ENCODE measurements around the gene THOC6.

DNA sequence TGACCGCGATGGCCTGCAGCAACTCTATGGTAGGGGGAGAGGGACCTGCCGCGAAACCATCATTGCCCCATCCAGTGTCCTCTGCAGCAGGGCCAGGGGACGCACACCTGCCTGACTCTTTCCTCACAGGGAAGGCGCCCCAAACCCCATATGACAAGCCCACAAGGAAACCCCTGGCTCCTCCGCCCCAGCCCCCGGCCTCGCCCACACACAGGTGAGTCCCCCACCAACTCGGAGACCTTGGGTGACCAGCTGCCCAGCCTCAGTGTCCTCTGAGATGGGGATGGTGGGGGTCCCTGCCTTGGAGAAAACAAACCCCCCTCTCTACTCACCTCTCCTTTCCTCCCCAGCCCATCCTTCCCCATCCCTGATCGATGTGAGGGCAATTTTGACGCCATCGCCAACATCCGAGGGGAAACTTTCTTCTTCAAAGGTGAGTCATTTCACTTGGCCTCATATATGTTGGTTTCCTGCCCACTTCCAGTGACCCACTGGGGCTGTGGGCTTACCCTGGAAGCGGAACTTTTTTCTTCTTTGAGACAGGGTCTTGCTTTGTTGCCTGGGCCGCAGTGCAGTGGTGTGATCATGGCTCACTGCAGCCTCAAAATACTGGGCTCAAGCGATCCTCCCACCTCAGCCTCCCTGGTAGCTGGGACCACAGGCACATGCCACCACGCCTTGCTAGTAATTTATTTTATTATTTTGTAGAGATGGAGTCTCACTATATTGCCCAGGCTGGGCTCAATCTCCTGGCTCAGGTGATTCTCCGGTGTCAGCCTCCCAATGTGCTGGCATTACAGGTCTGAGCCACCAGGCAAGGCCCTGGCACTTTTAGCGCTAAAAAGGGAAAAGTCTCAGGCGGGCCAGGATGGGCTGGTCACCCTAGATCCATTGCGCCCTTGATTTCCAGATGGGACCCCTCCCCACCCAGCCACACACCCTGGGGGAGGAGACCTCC lies 33.6 kb downstream of the THOC6 start:
- TF ChIP-seq CREB5 (CRISPR knock-in tag; IDR thresholded peaks at IDR 0.05; ENCODE audit: low read depth), result no peak
- no peak for TF ChIP-seq ZNF70 (CRISPR knock-in tag; IDR thresholded peaks at IDR 0.05)
- TF ChIP-seq ZC3H10 (CRISPR knock-in tag; IDR thresholded peaks at IDR 0.05), result no peak
- TF ChIP-seq ZNF565 (CRISPR knock-in tag; conservative IDR thresholded peaks at IDR 0.05; ENCODE audit: low read depth), result no peak
- TF ChIP-seq CSDC2 (CRISPR knock-in tag; IDR thresholded peaks at IDR 0.05), result no peak
- no peak for TF ChIP-seq BACH2 (CRISPR knock-in tag; IDR thresholded peaks at IDR 0.05; ENCODE audit: borderline replicate concordance)
- no peak for TF ChIP-seq ZFP30 (CRISPR knock-in tag; IDR thresholded peaks at IDR 0.05)
- TF ChIP-seq RARB (CRISPR knock-in tag; IDR thresholded peaks at IDR 0.05), result no peak
- no peak for TF ChIP-seq ARNTL (CRISPR knock-in tag; IDR thresholded peaks at IDR 0.05; ENCODE audit: borderline replicate concordance, low read depth)
- TF ChIP-seq ZFP3 (CRISPR knock-in tag; IDR thresholded peaks at IDR 0.05), result no peak
- TF ChIP-seq, protein P1, sequence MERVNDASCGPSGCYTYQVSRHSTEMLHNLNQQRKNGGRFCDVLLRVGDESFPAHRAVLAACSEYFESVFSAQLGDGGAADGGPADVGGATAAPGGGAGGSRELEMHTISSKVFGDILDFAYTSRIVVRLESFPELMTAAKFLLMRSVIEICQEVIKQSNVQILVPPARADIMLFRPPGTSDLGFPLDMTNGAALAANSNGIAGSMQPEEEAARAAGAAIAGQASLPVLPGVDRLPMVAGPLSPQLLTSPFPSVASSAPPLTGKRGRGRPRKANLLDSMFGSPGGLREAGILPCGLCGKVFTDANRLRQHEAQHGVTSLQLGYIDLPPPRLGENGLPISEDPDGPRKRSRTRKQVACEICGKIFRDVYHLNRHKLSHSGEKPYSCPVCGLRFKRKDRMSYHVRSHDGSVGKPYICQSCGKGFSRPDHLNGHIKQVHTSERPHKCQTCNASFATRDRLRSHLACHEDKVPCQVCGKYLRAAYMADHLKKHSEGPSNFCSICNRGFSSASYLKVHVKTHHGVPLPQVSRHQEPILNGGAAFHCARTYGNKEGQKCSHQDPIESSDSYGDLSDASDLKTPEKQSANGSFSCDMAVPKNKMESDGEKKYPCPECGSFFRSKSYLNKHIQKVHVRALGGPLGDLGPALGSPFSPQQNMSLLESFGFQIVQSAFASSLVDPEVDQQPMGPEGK (CRISPR knock-in tag; IDR thresholded peaks at IDR 0.05; ENCODE audit: borderline replicate concordance), result no peak
- no peak for TF ChIP-seq CSRNP3 (CRISPR knock-in tag; IDR thresholded peaks at IDR 0.05)
